K562 (cell line): ENCODE measurements around the gene LMAN1L. TPM values are rescaled to one million over a fixed set of nuclear protein-coding genes. Genes with fewer than 3 reads are reported as not detected.
A peak's percentile ranks its signal among the peaks of the same experiment; 100 is the strongest.

Experiments used
- ATAC-seq: fragments of 200-7000 bp; cut with Tn5 transposase; 3 replicates; pipeline ENCODE4 v1.9.1; 2020; ENCODE audit warnings: moderate library complexity
- BruUV-seq: library from RNA; stranded (reverse); fragments of 400-500 nt; replicated peaks from 2 replicates; lab custom pipeline; 2021; lab: Mats Ljungman, UMichigan
- CTCF ChIA-PET: fragments of 300-600 bp; formaldehyde crosslinking; extraction: SDS; loops from one replicate; lab custom pipeline; 2021; ENCODE audit warnings: low intra/inter-chr PET ratio; lab: Yijun Ruan, JAX
- POLR2A ChIA-PET: fragments of 300-600, 350-650 bp; sonication (Branson Sonifier 250); formaldehyde crosslinking; extraction: SDS; loops from one replicate; lab custom pipeline; 2021; ENCODE audit warnings: antibody characterized with exemption, inconsistent platforms; lab: Yijun Ruan, JAX
- DNase-seq, 4 experiments: peaks; one replicate each; pipeline versions ENCODE4 v3.0.0 to v3.0.0-alpha.2; 2011 to 2018; ENCODE audit warnings: low spot score in 3 of 4, mixed read lengths in 3 of 4; ENCODE audit errors: extremely low read depth in 1 of 4
- FAIRE-seq: peaks from 2 replicates; lab custom pipeline; 2011; peaks lifted over from hg19 to GRCh38; lab: Jason Lieb, UNC
- H2AFZ ChIP-seq: 2 replicates; pipeline ENCODE4 v1.6.0; 2011; ENCODE audit warnings: low read depth, low read length, control low read depth, inconsistent platforms
- H3K27ac ChIP-seq: fragments of 200-600 bp; 3 replicates; pipeline ENCODE4 v1.8.0; 2011; ENCODE audit warnings: low read depth, mild to moderate bottlenecking, control low read depth, inconsistent platforms, low read length, moderate library complexity, mixed read lengths; ENCODE audit errors: extremely low read depth
- H3K27me3 ChIP-seq, 2 experiments: fragments of 300-600 bp in 1 of 2; 2 replicates in 1 of 2; 3 replicates in 1 of 2; pipeline versions ENCODE4 v1.6.0 to v1.8.0; 2011; ENCODE audit warnings: inconsistent platforms in 2 of 2, low read length in 2 of 2, mild to moderate bottlenecking in 1 of 2, mixed read lengths in 1 of 2, moderate library complexity in 1 of 2; ENCODE audit not compliant: control insufficient read depth in 2 of 2, insufficient read depth in 2 of 2
- H3K36me3 ChIP-seq: fragments of 300-600 bp; 3 replicates; pipeline ENCODE4 v1.8.0; 2011; ENCODE audit warnings: mild to moderate bottlenecking, low read length, inconsistent platforms; ENCODE audit not compliant: control insufficient read depth, insufficient read depth
- H3K4me1 ChIP-seq, 2 experiments: fragments of 200-600 bp in 1 of 2; replicated peaks in 1 of 2; 2 replicates in 1 of 2; 3 replicates in 1 of 2; pipeline versions ENCODE4 v1.5.1 to v1.8.0; 2011; ENCODE audit warnings: inconsistent platforms in 2 of 2, low read length in 2 of 2, mild to moderate bottlenecking in 1 of 2, mixed read lengths in 1 of 2, moderate library complexity in 1 of 2; ENCODE audit not compliant: control insufficient read depth in 2 of 2, insufficient read depth in 2 of 2
- H3K4me2 ChIP-seq: 2 replicates; pipeline ENCODE4 v1.6.1; 2011; ENCODE audit warnings: low read length, control low read depth, inconsistent platforms, mixed read lengths; ENCODE audit not compliant: insufficient read depth
- H3K4me3 ChIP-seq: fragments of 200-600 bp; sonication (generic), shearing (Covaris generic); 2 replicates; pipeline ENCODE4 v1.5.1; 2016; ENCODE audit warnings: control low read depth, inconsistent platforms
- H3K79me2 ChIP-seq: fragments of 200-600 bp; 3 replicates; pipeline ENCODE4 v1.8.0; 2011; ENCODE audit warnings: low read length, inconsistent platforms; ENCODE audit not compliant: control insufficient read depth, insufficient read depth
- H3K9ac ChIP-seq, 2 experiments: 2 replicates each; pipeline versions ENCODE4 v1.6.0 to v1.6.1; 2011; ENCODE audit warnings: low read depth in 2 of 2, low read length in 2 of 2, control low read depth in 1 of 2, inconsistent platforms in 1 of 2, mild to moderate bottlenecking in 1 of 2, mixed read lengths in 1 of 2; ENCODE audit not compliant: insufficient read depth in 1 of 2
- H3K9me1 ChIP-seq: one replicate; pipeline ENCODE4 v1.6.0; 2011; ENCODE audit warnings: inconsistent platforms, mild to moderate bottlenecking, low read length, moderate library complexity; ENCODE audit not compliant: control insufficient read depth, insufficient read depth
- H3K9me3 ChIP-seq: replicated peaks from 2 replicates; pipeline ENCODE4 v1.5.1; 2011; ENCODE audit warnings: low read depth, low read length, inconsistent platforms; ENCODE audit not compliant: control insufficient read depth, insufficient read depth
- H4K20me1 ChIP-seq: replicated peaks from 2 replicates; pipeline ENCODE4 v1.6.1; 2011; ENCODE audit warnings: low read length, inconsistent platforms, mixed read lengths; ENCODE audit not compliant: control insufficient read depth, insufficient read depth
- ETS1 ChIP-seq: conservative IDR thresholded peaks from 2 replicates; pipeline ENCODE4 v1.6.1; 2011; ENCODE audit warnings: low read depth, mild to moderate bottlenecking, low read length; ENCODE audit not compliant: control insufficient read depth
- EWSR1 ChIP-seq: fragments of 450-650 bp; IDR thresholded peaks from 2 replicates; pipeline ENCODE4 v1.6.1; 2018; ENCODE audit warnings: borderline replicate concordance, mild to moderate bottlenecking, low read depth, moderate library complexity; ENCODE audit not compliant: partially characterized antibody
- HINFP ChIP-seq: fragments of 450-650 bp; conservative IDR thresholded peaks from 2 replicates; pipeline ENCODE4 v1.6.1; 2016; ENCODE audit warnings: missing genetic modification characterization, low read depth, mild to moderate bottlenecking, control low read depth, missing compliant biosample characterization
- HSF4 ChIP-seq: fragments of 250-450 bp; sonication (Bioruptor Pico); IDR thresholded peaks from 2 replicates; pipeline ENCODE4 v2.1.2; 2022; ENCODE audit warnings: mild to moderate bottlenecking, moderate library complexity, borderline replicate concordance
- MIER1 ChIP-seq: fragments of 450-650 bp; IDR thresholded peaks from 2 replicates; pipeline ENCODE4 v1.6.1; 2016; ENCODE audit warnings: antibody characterized with exemption, mild to moderate bottlenecking, low read depth
- RBM25 ChIP-seq: fragments of 200-400 bp; formaldehyde crosslinking; IDR thresholded peaks from 2 replicates; pipeline ENCODE4 v1.6.1; 2018; ENCODE audit warnings: low read length, low read depth, moderate library complexity; ENCODE audit not compliant: severe bottlenecking
- TCF7L2 ChIP-seq: fragments of 150-350 bp; IDR thresholded peaks from 2 replicates; pipeline ENCODE4 v1.6.1; 2016; ENCODE audit warnings: low read depth, mild to moderate bottlenecking, low read length, moderate library complexity
- ZC3H11A ChIP-seq: IDR thresholded peaks from 2 replicates; pipeline ENCODE4 v1.6.1; 2012; ENCODE audit warnings: low read depth, low read length, improper control_type of control experiment
- whole genome bisulfite sequencing: fragments of 100-300 bp; shearing (Covaris generic); methylation state at CpG from one replicate; pipeline ENCODE4 v1.1.6; 2016; ENCODE audit warnings: low coverage, mixed read lengths; ENCODE audit not compliant: insufficient coverage; ENCODE audit errors: missing lambda C conversion rate; 5-methylcytosine and 5-hydroxymethylcytosine counted together
- in situ Hi-C: fragments of 300-500 bp; cut with MboI; formaldehyde crosslinking; loops from 4 replicates; pipeline ENCODE4 v1.15.0; 2018; ENCODE audit warnings: inconsistent platforms, mixed read lengths
- intact Hi-C: fragments of 100-400 bp; cut with micrococcal nuclease; formaldehyde crosslinking; loops from 2 replicates; pipeline ENCODE4 v1.14.2; 2022
- polyA plus RNA-seq, 8 experiments: library from polyadenylated mRNA; depleted of rRNA in 4 of 8; stranded (reverse) in 5 of 8; unstranded in 3 of 8; fragments of >200 nt; fragmentation: Nextera tagmentation in 2 of 8; fragmentation: Illumina TruSeq in 1 of 8; extraction: Ambion mirVana in 2 of 8; extraction: Trizol in 1 of 8; gene quantifications; 2 replicates each; pipeline versions ENCODE4 v1.2.1 to v1.2.3, GENCODE V29; 2011 to 2014; ENCODE audit warnings: inconsistent platforms in 1 of 8, missing spikeins in 1 of 8
- total RNA-seq, 7 experiments: library from RNA; depleted of rRNA in 6 of 7; stranded (reverse); fragments of >200 nt in 6 of 7; fragmentation: Illumina TruSeq in 2 of 7; extraction: Trizol in 2 of 7; gene quantifications; 2 replicates each; pipeline versions ENCODE4 v1.2.1 to v1.2.3, GENCODE V29; 2011 to 2021; ENCODE audit warnings: low replicate concordance in 1 of 7

Gene LMAN1L
- total and polyA plus RNA-seq, 9 of the 15 experiments (the other 6 are each of a cell fraction or from before 2014, with no cell fraction given), result not detected

DNA sequence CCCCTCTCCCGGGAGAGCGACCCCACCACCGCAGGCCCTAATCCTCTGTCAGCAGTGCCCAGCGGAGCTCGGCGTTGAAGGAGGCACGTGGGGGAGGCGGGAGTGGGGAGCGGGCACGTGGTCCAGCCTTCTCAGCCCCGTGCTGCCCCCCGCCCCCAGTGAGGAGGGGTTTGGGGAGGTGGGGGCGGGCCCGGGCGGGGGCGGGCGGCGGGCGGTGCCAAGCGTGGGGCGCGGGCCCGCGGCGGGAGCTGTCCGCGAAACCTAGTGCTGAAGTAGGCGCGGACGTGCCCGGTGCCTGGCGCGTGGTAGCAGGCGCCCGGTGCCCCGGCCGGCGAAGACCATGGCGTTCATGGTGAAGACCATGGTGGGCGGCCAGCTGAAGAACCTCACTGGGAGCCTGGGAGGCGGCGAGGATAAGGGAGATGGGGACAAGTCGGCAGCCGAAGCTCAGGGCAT, 13.8 kb downstream of the LMAN1L start, which contains the start of gene CPLX3 (continued):
- TF ChIP-seq MIER1 (peak; percentile 88), ETS1 (0 out of 2 replicates have a peak, but pooled peaks have one; percentile 27), HSF4 (no peak), RBM25 (no peak), HINFP (tag) (no peak), TCF7L2 (no peak), EWSR1 (no peak)

GRCh38 chr15:74826921-74827320, 14.3 kb downstream of the LMAN1L start:
- WGBS, result 3% methylated on average over 19 of the region's 21 CpGs
- in situ Hi-C loops, result no loop called here
- no peak for ATAC-seq
- Histone ChIP-seq H2AFZ (no peak overlapping the region), H3K79me2 (no peaks in the 10 kb centered on the region), H3K27ac (no peak overlapping the region), H3K36me3 (no peaks in the 10 kb centered on the region), H3K4me2 (no peak overlapping the region), H3K4me1 (peaks cover 0 to 13% of the 10 kb centered on the region in 2 experiments; a peak in 2 of 5 replicates), H4K20me1 (peaks cover 13% of the 10 kb centered on the region; the same call in 1 of the 2 replicates), H3K9ac (no peak overlapping the region)
- POLR2A ChIA-PET, result interaction anchor here (0.7 to 1.1 kb wide), 2 partner anchors 16 to 128 kb away, joined by 3 to 4 read pairs; partner anchors contain the start of gene ULK3
- no TSS peak for BruUV-seq
- TF ChIP-seq ZC3H11A, result no peak
- TF ChIP-seq, all 486 proteins: peak for 0
- Histone ChIP-seq H3K9me1 (no peaks in the 10 kb centered on the region), H3K4me3 (no peak overlapping the region), H3K27me3 (peaks cover 21 to 60% of the 10 kb centered on the region in 2 experiments), H3K9me3 (no peaks in the 10 kb centered on the region)
- intact Hi-C loops, result no loop called here
- FAIRE-seq (no peak), DNase-seq (no peak)
- CTCF ChIA-PET, result no interaction called here
